GM13977 (cell line): ENCODE data around the gene RAI1.
A peak's percentile ranks its signal among the peaks of the same experiment; 100 is the strongest.

Experiments
- DNase-seq: peaks from one replicate; pipeline ENCODE4 v3.0.0; 2012; ENCODE audit warnings: low spot score
- CTCF ChIP-seq: IDR thresholded peaks from 2 replicates; pipeline ENCODE4 v1.5.1; 2012; ENCODE audit warnings: mild to moderate bottlenecking, control low read depth; ENCODE audit not compliant: insufficient read depth; ENCODE audit errors: extremely low read depth, missing control alignments
- in situ Hi-C: fragments of 300-500 bp; cut with MboI; formaldehyde crosslinking; loops from one replicate; pipeline ENCODE4 v1.12.0; 2022; ENCODE audit warnings: low sequenced_read_pairs, low pct_unique_long_range_greater_than_20kb, mixed read lengths, inconsistent platforms; ENCODE audit not compliant: unreplicated experiment

Gene RAI1

GRCh38 chr17:17816240-17816814, 135.1 kb downstream of the RAI1 start:
- TF ChIP-seq CTCF = no peak
- no peak for DNase-seq
- in situ Hi-C loops = no loop called here

GRCh38 chr17:17816831-17817551, 135.7 kb downstream of the RAI1 start:
- DNase-seq = no peak
- in situ Hi-C loops = no loop called here
- TF ChIP-seq CTCF = no peak

GRCh38 chr17:17817552-17817947, 136.3 kb downstream of the RAI1 start:
- in situ Hi-C loops = no loop called here
- DNase-seq = no peak
- no peak for TF ChIP-seq CTCF

- in situ Hi-C loops = no loop called here
Observed at GRCh38 chr17:17818088-17818526, 136.8 kb downstream of the RAI1 start.

GRCh38 chr17:17819111-17819510, 137.9 kb downstream of the RAI1 start:
- TF ChIP-seq CTCF = no peak
- DNase-seq = no peak
- in situ Hi-C loops = no loop called here

More at GRCh38 chr17:17818088-17818526, 136.8 kb downstream of the RAI1 start:
- DNase-seq = no peak
- TF ChIP-seq CTCF = no peak

GRCh38 chr17:17819561-17819995, 138.3 kb downstream of the RAI1 start:
- in situ Hi-C loops = no loop called here
- no peak for TF ChIP-seq CTCF
- DNase-seq = peak; percentile 93
